ENCODE results near the gene BABAM2. TPM values are rescaled to one million over a fixed set of nuclear protein-coding genes. Genes with fewer than 3 reads are reported as not detected.

The BABAM2 gene
- total RNA-seq, 6 experiments from 2014 or later, result 17.1 to 39.4 (median 25.5) TPM

- H3K36me3 ChIP-seq, result no peaks in the 10 kb centered on the region
- no peaks in the 10 kb centered on the region for H3K4me1 ChIP-seq
- intact Hi-C loops (cut with DNase I), result no loop called here
- no peak overlapping the region for H3K27ac ChIP-seq
- ATAC-seq (no peak), DNase-seq (no peak)
- no peak overlapping the region for H3K4me3 ChIP-seq
- TF ChIP-seq POLR2A (IDR thresholded peaks at IDR 0.05) (no peak), CTCF (IDR thresholded peaks at IDR 0.05) (no peak)
- WGBS (ENCODE audit: insufficient coverage, low coverage, low lambda C conversion rate, missing lambda C conversion rate), result 83% methylated on average over 2 of the region's 15 CpGs
- no peaks in the 10 kb centered on the region for H3K27me3 ChIP-seq
- H3K9me3 ChIP-seq, result no peaks in the 10 kb centered on the region
Measured at GRCh38 chr2:28319118-28320008, 428.8 kb downstream of the BABAM2 start.

GRCh38 chr2:28320009-28320365 is 429.5 kb downstream of the BABAM2 start:
- TF ChIP-seq POLR2A (IDR thresholded peaks at IDR 0.05) (no peak), CTCF (IDR thresholded peaks at IDR 0.05) (no peak)
- Histone ChIP-seq H3K9me3 (no peaks in the 10 kb centered on the region), H3K27me3 (no peaks in the 10 kb centered on the region), H3K36me3 (no peaks in the 10 kb centered on the region), H3K4me1 (no peaks in the 10 kb centered on the region), H3K27ac (no peak overlapping the region), H3K4me3 (no peak overlapping the region)
- no peak for DNase-seq
- no peak for ATAC-seq
- intact Hi-C loops (cut with DNase I), result no loop called here
- WGBS (ENCODE audit: insufficient coverage, low coverage, low lambda C conversion rate, missing lambda C conversion rate), result 92% methylated on average over 2 of the region's 6 CpGs

- intact Hi-C loops (cut with DNase I), result no loop called here
- Histone ChIP-seq H3K4me3 (no peak overlapping the region), H3K27me3 (no peaks in the 10 kb centered on the region), H3K9me3 (no peaks in the 10 kb centered on the region), H3K36me3 (no peaks in the 10 kb centered on the region), H3K4me1 (no peaks in the 10 kb centered on the region), H3K27ac (no peak overlapping the region)
- DNase-seq, result no peak
- TF ChIP-seq CTCF (IDR thresholded peaks at IDR 0.05) (no peak), POLR2A (IDR thresholded peaks at IDR 0.05) (no peak)
- no peak for ATAC-seq
- 97% methylated on average over 5 of the region's 7 CpGs for WGBS (ENCODE audit: insufficient coverage, low coverage, low lambda C conversion rate, missing lambda C conversion rate)
Measured at GRCh38 chr2:28320371-28320770, 429.8 kb downstream of the BABAM2 start.

GRCh38 chr2:28321426-28321825 is 430.9 kb downstream of the BABAM2 start:
- no peaks in the 10 kb centered on the region for H3K9me3 ChIP-seq

More at GRCh38 chr2:28321426-28321825, 430.9 kb downstream of the BABAM2 start:
- no peak for TF ChIP-seq POLR2A (IDR thresholded peaks at IDR 0.05)
- TF ChIP-seq CTCF (IDR thresholded peaks at IDR 0.05), result no peak
- no peak for ATAC-seq
- no peak overlapping the region for H3K27ac ChIP-seq
- H3K4me1 ChIP-seq, result no peaks in the 10 kb centered on the region
- DNase-seq, result no peak
- H3K4me3 ChIP-seq, result no peak overlapping the region
- 92% methylated on average over 3 of the region's 4 CpGs for WGBS (ENCODE audit: insufficient coverage, low coverage, low lambda C conversion rate, missing lambda C conversion rate)
- no peaks in the 10 kb centered on the region for H3K27me3 ChIP-seq
- H3K36me3 ChIP-seq, result no peaks in the 10 kb centered on the region
- intact Hi-C loops (cut with DNase I), result no loop called here

All from right lobe of liver (tissue), 6 donors.